ENCODE measurements around the gene SBSN. TPM values are rescaled to one million over a fixed set of nuclear protein-coding genes. Genes with fewer than 3 reads are reported as not detected.

The SBSN gene
- total RNA-seq, 1 experiment from 2014 or later, result 0.39 TPM

DNA sequence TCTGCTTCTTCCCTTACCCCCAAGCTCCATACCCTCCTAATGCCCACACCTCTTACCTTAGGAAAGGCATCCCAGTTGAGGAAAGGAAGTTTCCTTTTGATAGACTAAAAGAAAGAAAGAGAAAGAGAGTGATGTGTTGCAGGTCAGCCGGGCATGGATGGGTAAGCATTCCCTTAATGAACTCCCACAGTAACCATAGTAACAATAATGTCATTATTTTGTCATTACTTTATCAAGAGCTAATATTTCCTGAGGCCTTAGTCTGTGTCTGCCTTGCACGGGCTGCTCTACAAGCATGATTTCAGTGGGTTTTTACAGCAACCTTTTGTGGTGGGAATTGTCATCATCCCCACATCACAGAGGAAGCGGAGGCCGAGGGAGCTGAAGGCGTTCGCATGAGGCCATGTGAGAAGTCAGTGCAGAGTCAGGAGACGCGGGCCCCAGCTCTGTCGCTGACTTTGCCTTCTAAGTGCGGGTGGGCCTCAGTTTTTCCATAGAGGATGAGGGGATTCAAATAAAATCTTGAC, 40.4 kb downstream of the SBSN start:
- Histone ChIP-seq H3K4me1 (ENCODE audit: control insufficient read depth, insufficient read depth, low read length) (no peaks in the 10 kb centered on the region), H3K36me3 (ENCODE audit: control insufficient read depth, insufficient read depth, low read length) (no peaks in the 10 kb centered on the region), H3K4me3 (ENCODE audit: low read depth in 2 of 2, low read length in 2 of 2) (no peak overlapping the region), H3K27me3 (ENCODE audit: control insufficient read depth, insufficient read depth, low read length) (peaks cover 19% of the 10 kb centered on the region), H3K9me3 (ENCODE audit: control insufficient read depth, insufficient read depth, low read depth, low read length) (no peaks in the 10 kb centered on the region), H3K27ac (ENCODE audit: low read length) (no peak overlapping the region)
- POLR2A ChIA-PET, result interaction anchor here (0.6 kb wide), 1 partner anchor 83 kb away, joined by 4 read pairs; no protein-coding TSS in a partner anchor
- CTCF ChIA-PET, result interaction anchor here (0.7 kb wide), 1 partner anchor 135 kb away, joined by 3 read pairs; no protein-coding TSS in a partner anchor
- TF ChIP-seq SIN3A (IDR thresholded peaks at IDR 0.05; ENCODE audit: borderline replicate concordance, insufficient read depth, low read depth, low read length) (no peak), POLR2AphosphoS5 (IDR thresholded peaks at IDR 0.05; ENCODE audit: low read depth, low read length) (no peak), TCF7L2 (IDR thresholded peaks at IDR 0.05; ENCODE audit: low read depth, low read length) (no peak)
- TF ChIP-seq, protein P1, sequence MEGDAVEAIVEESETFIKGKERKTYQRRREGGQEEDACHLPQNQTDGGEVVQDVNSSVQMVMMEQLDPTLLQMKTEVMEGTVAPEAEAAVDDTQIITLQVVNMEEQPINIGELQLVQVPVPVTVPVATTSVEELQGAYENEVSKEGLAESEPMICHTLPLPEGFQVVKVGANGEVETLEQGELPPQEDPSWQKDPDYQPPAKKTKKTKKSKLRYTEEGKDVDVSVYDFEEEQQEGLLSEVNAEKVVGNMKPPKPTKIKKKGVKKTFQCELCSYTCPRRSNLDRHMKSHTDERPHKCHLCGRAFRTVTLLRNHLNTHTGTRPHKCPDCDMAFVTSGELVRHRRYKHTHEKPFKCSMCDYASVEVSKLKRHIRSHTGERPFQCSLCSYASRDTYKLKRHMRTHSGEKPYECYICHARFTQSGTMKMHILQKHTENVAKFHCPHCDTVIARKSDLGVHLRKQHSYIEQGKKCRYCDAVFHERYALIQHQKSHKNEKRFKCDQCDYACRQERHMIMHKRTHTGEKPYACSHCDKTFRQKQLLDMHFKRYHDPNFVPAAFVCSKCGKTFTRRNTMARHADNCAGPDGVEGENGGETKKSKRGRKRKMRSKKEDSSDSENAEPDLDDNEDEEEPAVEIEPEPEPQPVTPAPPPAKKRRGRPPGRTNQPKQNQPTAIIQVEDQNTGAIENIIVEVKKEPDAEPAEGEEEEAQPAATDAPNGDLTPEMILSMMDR (IDR thresholded peaks at IDR 0.05), result no peak
- TF ChIP-seq, protein P2, sequence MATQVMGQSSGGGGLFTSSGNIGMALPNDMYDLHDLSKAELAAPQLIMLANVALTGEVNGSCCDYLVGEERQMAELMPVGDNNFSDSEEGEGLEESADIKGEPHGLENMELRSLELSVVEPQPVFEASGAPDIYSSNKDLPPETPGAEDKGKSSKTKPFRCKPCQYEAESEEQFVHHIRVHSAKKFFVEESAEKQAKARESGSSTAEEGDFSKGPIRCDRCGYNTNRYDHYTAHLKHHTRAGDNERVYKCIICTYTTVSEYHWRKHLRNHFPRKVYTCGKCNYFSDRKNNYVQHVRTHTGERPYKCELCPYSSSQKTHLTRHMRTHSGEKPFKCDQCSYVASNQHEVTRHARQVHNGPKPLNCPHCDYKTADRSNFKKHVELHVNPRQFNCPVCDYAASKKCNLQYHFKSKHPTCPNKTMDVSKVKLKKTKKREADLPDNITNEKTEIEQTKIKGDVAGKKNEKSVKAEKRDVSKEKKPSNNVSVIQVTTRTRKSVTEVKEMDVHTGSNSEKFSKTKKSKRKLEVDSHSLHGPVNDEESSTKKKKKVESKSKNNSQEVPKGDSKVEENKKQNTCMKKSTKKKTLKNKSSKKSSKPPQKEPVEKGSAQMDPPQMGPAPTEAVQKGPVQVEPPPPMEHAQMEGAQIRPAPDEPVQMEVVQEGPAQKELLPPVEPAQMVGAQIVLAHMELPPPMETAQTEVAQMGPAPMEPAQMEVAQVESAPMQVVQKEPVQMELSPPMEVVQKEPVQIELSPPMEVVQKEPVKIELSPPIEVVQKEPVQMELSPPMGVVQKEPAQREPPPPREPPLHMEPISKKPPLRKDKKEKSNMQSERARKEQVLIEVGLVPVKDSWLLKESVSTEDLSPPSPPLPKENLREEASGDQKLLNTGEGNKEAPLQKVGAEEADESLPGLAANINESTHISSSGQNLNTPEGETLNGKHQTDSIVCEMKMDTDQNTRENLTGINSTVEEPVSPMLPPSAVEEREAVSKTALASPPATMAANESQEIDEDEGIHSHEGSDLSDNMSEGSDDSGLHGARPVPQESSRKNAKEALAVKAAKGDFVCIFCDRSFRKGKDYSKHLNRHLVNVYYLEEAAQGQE (IDR thresholded peaks at IDR 0.05; ENCODE audit: insufficient read depth in 1 of 2, low read depth in 2 of 2, low read length in 1 of 2), result no peak
- ATAC-seq, result no peak
- in situ Hi-C loops (cut with HindIII; ENCODE audit: low pct_unique_long_range_greater_than_20kb, low sequenced_read_pairs) (no loop called here), intact Hi-C loops (cut with micrococcal nuclease; ENCODE audit: unreplicated experiment) (no loop called here)
- BruUV-seq (replicated peaks), result no TSS peak
- no peak for DNase-seq (ENCODE audit: low read depth, low spot score)

DNA sequence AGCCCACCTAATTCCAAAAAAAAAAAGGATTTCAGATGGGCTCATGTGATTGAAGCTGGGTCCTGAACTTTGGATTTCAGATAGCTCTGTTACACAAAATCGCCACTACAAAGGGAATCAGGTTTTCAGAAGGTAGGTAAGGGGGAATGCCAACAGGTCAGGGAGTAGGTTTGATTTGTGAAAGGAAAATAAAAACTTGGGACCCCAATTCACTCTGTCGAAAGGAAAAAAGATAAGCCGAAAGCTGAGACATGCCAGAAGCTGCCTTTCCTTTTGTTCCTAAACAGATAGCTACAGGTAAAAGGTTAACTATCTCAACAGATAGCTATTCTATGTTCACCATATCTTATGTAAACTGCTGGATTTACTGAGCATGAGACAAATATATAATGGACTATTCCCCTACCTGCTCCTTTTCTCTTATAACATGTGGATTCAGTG, 41.8 kb downstream of the SBSN start:
- no peak for TF ChIP-seq POLR2AphosphoS5 (IDR thresholded peaks at IDR 0.05; ENCODE audit: low read depth, low read length)
- no peak for TF ChIP-seq SIN3A (IDR thresholded peaks at IDR 0.05; ENCODE audit: borderline replicate concordance, insufficient read depth, low read depth, low read length)
- TF ChIP-seq, protein P2 (IDR thresholded peaks at IDR 0.05; ENCODE audit: insufficient read depth in 1 of 2, low read depth in 2 of 2, low read length in 1 of 2), result no peak
- no peak for TF ChIP-seq TCF7L2 (IDR thresholded peaks at IDR 0.05; ENCODE audit: low read depth, low read length)
- TF ChIP-seq, protein P1 (IDR thresholded peaks at IDR 0.05), result no peak
- no peak overlapping the region for H3K4me3 ChIP-seq (ENCODE audit: low read depth in 2 of 2, low read length in 2 of 2)
- in situ Hi-C loops (cut with HindIII; ENCODE audit: low pct_unique_long_range_greater_than_20kb, low sequenced_read_pairs) (no loop called here), intact Hi-C loops (cut with micrococcal nuclease; ENCODE audit: unreplicated experiment) (no loop called here)
- H3K4me1 ChIP-seq (ENCODE audit: control insufficient read depth, insufficient read depth, low read length), result no peaks in the 10 kb centered on the region
- ChIA-PET CTCF (interaction anchor here (0.5 to 1.0 kb wide), 3 partner anchors 9 to 218 kb away, joined by 4 to 5 read pairs (median 5); no protein-coding TSS in a partner anchor), POLR2A (no interaction called here)
- no peaks in the 10 kb centered on the region for H3K36me3 ChIP-seq (ENCODE audit: control insufficient read depth, insufficient read depth, low read length)
- peaks cover 13% of the 10 kb centered on the region for H3K27me3 ChIP-seq (ENCODE audit: control insufficient read depth, insufficient read depth, low read length)
- BruUV-seq (replicated peaks), result no TSS peak
- DNase-seq (ENCODE audit: low read depth, low spot score) (no peak), ATAC-seq (no peak)
- H3K27ac ChIP-seq (ENCODE audit: low read length), result no peak overlapping the region
- H3K9me3 ChIP-seq (ENCODE audit: control insufficient read depth, insufficient read depth, low read depth, low read length), result no peaks in the 10 kb centered on the region

Measured in Panc1 (cell line).